ENCODE measurements around the gene SVOPL. TPM values are rescaled to one million over a fixed set of nuclear protein-coding genes. Genes with fewer than 3 reads are reported as not detected.

Gene SVOPL
- total and polyA plus RNA-seq, 10 of the 15 experiments (the other 5 are each of a cell fraction or from before 2014, with no cell fraction given), result 0.15 TPM; not detected in 9

GRCh38 chr7:138581065-138581464 is 120.1 kb downstream of the SVOPL start:
- no peak overlapping the region for H3K4me2 ChIP-seq (ENCODE audit: control insufficient read depth, insufficient read depth)
- no peak overlapping the region for H3K4me3 ChIP-seq
- H3K79me2 ChIP-seq (ENCODE audit: control insufficient read depth, insufficient read depth, low read length), result no peaks in the 10 kb centered on the region
- ChIA-PET SMC1A (ENCODE audit: uncharacterized antibody, unreplicated experiment) (interaction anchor here (1.5 kb wide), 1 partner anchor 8 kb away, joined by 4 read pairs; no protein-coding TSS in a partner anchor), POLR2A (no interaction called here), CTCF (interaction anchor here (1.6 kb wide), 1 partner anchor 157 kb away, joined by 4 read pairs; no protein-coding TSS in a partner anchor), RAD21 (ENCODE audit: unreplicated experiment) (no interaction called here)
- H3K9ac ChIP-seq (ENCODE audit: control insufficient read depth, insufficient read depth, low read length), result no peak overlapping the region
- no peak overlapping the region for H2AFZ ChIP-seq (ENCODE audit: control insufficient read depth, low read depth, low read length)
- H3K4me1 ChIP-seq (ENCODE audit: control insufficient read depth, insufficient read depth, low read length), result no peaks in the 10 kb centered on the region
- 52% methylated on average over 4 of the region's 4 CpGs for WGBS (ENCODE audit: insufficient coverage, insufficient replicate concordance, low lambda C conversion rate, missing lambda C conversion rate)
- no peaks in the 10 kb centered on the region for H3K9me3 ChIP-seq (replicated peaks; ENCODE audit: control insufficient read depth, insufficient read depth, low read length)
- in situ Hi-C loops (cut with MboI) (no loop called here), intact Hi-C loops (cut with micrococcal nuclease; ENCODE audit: unreplicated experiment) (no loop called here)
- peaks cover 3 to 9% of the 10 kb centered on the region in 2 experiments; a peak in 1 of 4 replicates for H3K36me3 ChIP-seq (ENCODE audit: control insufficient read depth in 2 of 2, insufficient read depth in 2 of 2, low read length in 1 of 2)
- H3K27ac ChIP-seq (ENCODE audit: control insufficient read depth, insufficient read depth), result no peak overlapping the region
- FAIRE-seq (no peak), ATAC-seq (no peak), DNase-seq (ENCODE audit: low read depth, low spot score) (no peak)
- H4K20me1 ChIP-seq (ENCODE audit: control insufficient read depth, insufficient read depth), result no peaks in the 10 kb centered on the region
- no peaks in the 10 kb centered on the region for H3K27me3 ChIP-seq (replicated peaks in 1 of 2; ENCODE audit: control insufficient read depth in 2 of 2, insufficient read depth in 2 of 2, low read length in 1 of 2)
- no TSS peak for BruUV-seq (replicated peaks)
- TF ChIP-seq YBX1 (IDR thresholded peaks at IDR 0.05) (no peak), ATF7 (IDR thresholded peaks at IDR 0.05; ENCODE audit: low read depth) (no peak), JUND (IDR thresholded peaks at IDR 0.05; ENCODE audit: low read depth, low read length) (no peak), MAX (IDR thresholded peaks at IDR 0.05; ENCODE audit: low read depth, low read length) (no peak), ZNF384 (IDR thresholded peaks at IDR 0.05; ENCODE audit: borderline replicate concordance, low read depth, low read length) (no peak), FOS (IDR thresholded peaks at IDR 0.05; ENCODE audit: borderline replicate concordance, extremely low read depth, insufficient read length) (no peak), ZBTB4 (CRISPR knock-in tag; IDR thresholded peaks at IDR 0.05) (no peak), NBN (IDR thresholded peaks at IDR 0.05) (no peak), CHD4 (IDR thresholded peaks at IDR 0.05) (no peak), ZZZ3 (IDR thresholded peaks at IDR 0.05; ENCODE audit: control insufficient read depth, insufficient read length, low read depth) (no peak), POLR2AphosphoS2 (IDR thresholded peaks at IDR 0.05; ENCODE audit: low read depth, low read length) (no peak)
